ENCODE results near the gene GFOD1.
"Not testable (repeated sequence)": the region's sequence is repeated elsewhere in the genome, so short reads cannot be mapped to it uniquely, and the experiment has no call there.

GFOD1 gene

DNA sequence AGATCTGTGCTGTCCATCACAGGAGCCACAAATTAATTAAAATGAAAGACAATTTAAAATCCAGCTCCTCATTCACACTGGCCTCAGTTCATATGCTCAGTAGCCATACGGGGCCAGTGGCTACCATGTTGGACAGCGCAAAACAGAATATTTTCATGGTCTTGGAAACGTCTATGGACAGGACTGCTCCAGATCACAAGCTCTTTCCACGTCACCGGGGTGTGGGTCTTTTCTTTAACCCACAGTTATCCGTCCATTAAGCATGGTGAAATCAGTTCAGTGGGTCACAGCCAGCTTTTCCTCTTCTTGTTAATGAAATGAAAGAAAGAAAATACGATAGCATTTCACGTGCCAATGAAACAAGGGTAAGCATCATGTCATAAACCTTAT, 24.1 kb downstream of the GFOD1 start:
- DNase-seq, result no peak

DNA sequence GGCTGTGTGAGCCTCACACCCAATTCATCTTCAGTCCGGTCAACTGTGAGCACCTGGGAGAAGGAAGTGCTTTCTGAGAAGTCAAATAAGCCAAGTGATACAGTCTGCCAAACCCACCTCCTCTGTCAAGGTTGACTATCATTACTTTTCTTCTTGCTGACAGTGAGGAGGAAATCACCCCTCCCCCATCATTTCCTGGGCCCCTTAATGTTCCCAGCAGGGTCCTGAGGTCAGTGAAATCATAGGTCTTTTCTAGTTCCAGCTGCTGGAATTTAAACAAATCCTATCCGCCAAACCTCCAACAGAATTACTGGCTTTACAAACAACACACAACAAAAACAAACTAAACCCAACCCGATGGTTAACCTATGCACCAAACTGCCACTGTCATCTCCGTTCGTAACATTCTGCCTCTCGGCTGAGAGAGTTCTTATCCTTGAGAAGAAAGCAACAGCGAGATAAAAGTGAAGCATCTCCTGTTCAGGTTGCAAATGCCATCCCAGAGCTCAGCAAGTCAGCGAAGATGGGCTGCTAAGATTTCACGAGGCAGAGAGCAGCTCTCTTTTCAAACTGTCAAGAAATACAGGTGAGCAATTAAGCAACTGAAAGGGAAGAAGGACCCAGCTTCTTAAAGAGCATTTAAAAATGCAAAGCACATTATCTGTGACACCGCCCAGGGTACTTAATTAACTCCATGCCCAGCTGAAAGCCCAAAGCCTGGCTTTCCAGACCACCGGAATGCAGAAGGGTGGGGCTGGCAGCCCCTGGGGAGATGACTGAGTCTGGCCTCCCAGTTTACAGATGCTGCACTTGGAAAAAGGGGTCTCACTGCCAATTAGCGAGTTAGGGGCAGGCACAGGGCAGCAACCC, 24.7 kb downstream of the GFOD1 start:
- DNase-seq, result no peak

DNA sequence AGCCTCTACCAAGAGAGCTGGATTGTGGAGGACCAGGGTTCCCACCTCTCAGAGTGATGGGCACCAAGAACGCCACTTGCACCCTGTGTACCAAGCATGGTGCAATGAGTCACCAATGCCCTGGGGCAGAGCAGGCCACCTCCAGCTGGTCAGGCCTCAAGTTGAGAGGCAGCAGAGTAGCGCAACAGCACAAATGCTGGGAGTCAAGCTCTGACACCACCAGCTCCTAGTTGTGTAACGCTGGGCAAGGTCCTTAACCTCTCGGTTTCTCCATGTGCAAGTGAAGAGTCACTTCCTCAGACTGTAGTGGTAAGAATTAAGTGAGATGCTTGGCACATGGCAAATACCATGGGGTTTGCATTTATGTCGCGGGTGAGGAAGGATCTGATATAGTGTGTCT, 25.6 kb downstream of the GFOD1 start:
- DNase-seq, result no peak

DNA sequence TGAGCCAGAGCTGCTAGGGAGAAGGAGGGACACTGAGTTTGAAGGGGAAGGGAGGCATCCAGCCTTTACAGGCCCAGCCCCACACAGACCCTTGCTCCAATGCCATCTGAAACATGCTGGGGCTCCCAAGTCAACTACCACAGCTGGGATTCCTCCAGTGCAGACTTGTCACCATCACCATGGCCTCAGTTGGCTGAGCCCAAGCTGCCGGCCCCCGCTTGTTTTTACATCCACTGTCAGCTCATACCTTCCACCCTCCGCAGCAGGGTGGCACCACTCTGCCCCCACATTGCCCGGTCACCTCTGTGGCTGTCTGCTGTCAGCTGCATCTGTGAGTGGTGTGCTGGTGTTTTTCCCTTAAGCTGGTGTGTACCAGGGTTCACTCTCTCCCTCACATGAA, 26.1 kb downstream of the GFOD1 start:
- DNase-seq, result no peak

DNA sequence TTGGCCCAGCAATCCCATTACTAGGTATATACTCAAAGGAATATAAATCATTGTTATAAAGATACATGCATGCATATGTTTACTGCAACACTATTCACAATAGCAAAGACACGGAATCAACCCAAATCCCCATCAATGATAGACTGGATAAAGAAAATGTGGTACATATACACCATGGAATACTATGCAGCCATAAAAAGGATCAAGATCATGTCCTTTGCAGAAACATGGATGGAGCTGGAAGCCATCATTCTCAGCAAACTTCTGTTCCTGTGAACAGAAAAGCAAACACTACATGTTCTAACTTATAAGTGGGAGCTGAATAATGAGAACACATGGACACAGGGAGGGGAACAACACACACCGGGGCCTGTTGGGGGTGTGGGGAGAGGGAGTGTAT, 27.1 kb downstream of the GFOD1 start:
- not testable (repeated sequence) for DNase-seq

DNA sequence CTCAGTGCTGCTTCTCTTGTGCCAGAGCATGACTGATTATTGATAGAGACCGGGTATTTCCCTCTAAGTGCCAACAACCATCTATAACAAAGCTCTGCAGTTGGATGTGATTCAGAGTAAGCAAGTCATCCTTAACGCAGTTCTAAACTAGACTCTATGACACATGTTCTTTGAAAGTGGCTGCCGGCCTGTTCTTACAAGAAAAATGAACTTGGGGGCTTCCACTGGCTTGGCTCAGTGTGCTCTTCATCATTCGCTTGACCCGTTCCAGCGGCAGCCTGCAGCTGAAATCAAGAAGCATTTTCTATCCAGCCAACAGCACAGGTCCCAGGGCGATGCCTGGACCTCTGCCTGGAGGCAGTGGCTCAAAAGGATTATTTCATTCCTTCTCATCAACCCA, 29.8 kb downstream of the GFOD1 start:
- no peak for DNase-seq

DNA sequence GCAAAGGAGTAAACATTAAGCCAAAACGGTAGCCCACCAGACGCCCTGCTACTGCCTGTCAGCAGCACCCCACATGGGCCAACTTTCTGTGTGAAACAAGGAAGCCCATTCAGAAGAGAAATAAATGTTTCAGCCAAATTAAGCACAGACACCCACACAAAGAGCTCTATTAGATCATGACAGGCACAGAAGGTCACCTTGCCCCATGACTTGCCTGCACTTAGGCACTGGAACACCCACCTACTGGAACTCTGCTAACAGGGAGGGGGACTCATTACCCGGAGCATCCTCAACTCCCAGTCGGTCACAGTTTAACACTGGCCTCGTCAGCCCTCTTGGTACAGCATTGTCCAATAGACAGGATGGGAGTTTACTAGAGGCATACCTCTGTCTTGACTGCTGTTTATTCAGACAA, 31.8 kb downstream of the GFOD1 start:
- DNase-seq, result no peak

DNA sequence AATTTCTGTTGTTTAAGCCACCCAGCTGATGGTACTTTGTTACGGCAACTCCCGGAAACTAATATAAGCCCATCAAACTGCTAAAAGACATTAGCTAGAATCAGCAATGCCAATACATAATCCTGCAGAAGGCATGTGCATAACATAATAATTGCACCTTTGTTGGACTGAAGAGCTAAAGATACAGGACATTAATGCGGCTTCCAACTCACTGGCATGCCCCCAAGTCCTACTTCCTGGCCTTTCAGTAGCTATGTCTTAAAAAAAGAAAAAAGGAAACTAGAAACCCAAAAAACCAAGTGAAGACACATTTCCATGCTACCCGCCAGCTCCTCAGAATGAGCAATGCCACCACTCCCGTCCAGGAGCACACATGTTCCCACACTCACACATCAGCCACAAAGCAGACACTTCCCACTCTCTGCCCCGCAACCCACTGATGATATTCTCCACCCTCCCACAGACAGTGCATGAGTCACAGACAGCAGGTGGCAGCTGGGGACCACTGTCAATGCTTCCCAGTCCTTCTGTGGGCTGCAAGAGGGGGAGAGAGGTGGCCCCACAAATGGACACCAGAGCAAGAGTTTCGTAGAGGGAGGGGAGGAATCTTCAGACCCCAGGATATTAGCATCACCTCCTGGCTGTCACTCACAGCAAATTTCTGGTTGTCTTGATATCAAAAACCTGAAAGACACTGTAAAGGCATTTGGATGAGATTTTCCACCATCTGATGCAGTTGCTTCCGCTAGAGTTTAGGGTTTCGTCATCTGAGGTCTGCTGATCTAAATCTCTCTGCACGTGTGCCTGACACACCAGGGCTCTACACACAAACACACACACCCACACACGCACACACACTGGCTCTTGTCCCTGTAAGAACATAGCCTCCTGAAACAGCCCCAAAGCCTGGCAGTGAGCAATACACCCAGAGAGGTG, 32.8 kb downstream of the GFOD1 start:
- DNase-seq, result no peak

DNA sequence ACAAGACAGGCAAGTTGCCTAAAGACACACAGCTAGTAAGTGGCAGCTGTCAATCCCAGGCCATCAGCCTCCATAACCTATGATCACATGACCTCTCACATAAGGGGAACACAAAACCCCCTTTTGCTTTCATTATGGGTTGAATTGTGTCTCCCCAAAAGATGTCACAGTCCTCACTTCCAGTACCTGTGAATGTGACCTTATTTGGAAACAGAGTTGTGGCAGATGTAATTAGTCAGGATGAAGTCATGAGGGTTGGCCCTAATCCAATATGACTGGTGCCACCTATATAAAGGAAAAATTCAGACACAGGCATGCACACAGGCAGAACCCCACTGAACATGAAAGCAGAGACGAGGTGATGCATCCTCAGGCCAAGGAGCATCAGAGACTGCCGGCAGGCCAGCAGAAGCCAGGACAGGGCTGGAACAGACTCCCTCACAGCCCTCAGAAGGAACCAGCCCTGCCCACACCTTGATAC, 33.6 kb downstream of the GFOD1 start:
- DNase-seq, result peak; percentile 31

DNA sequence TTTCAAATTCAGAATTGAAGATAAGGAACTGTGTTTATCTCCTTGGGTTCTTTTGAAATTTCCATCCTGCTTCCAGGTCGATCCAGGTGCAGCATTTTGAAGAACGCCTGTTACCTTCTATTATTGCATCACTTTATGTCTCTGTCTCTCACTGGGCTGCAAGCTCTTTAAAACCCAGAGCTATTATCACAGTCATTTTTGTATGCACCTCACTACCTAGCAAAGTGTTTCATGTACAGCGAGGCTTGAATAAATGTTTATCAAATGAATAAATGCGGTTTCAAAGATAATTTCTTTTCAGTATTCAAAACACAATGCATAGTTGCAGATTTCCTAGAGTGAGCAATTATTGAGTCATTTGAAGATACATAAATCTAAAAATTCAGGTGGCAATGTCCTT, 34.2 kb downstream of the GFOD1 start:
- DNase-seq, result no peak

DNA sequence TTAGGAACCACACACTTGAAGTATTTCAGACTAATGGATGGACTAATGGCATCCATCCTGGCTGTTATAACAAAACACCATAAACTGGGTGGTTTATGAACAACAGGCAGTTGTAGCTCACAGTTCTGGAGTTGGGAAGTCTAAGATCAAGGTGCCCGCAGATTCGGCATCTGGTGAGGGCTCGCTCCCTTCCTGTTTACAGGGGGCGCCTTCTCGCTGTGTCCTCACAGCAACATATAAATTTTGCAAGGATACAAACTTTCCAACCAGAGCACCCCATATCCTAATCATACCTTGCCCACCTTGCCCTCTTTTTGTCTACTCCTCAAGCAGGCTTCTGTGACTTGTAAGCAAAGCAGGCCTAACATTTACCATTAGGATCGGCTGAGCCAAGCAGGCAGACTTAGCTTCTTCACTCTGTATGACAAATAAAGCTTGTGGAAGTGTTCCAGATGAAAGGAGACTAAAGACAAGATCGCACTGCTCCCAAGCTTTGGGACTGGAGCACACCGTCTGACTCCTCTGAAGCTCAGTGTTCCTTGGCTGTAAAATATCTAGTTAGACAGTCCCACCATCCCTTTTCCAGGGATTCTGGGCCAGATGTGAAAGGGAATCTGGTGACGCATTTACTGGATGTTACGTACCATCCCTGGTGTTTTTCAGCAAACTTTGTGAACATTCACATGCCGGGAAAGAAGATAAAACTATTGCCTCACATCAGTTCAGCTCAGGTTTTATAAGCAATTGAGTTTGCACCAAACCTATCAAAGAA, 34.9 kb downstream of the GFOD1 start:
- no peak for DNase-seq

DNA sequence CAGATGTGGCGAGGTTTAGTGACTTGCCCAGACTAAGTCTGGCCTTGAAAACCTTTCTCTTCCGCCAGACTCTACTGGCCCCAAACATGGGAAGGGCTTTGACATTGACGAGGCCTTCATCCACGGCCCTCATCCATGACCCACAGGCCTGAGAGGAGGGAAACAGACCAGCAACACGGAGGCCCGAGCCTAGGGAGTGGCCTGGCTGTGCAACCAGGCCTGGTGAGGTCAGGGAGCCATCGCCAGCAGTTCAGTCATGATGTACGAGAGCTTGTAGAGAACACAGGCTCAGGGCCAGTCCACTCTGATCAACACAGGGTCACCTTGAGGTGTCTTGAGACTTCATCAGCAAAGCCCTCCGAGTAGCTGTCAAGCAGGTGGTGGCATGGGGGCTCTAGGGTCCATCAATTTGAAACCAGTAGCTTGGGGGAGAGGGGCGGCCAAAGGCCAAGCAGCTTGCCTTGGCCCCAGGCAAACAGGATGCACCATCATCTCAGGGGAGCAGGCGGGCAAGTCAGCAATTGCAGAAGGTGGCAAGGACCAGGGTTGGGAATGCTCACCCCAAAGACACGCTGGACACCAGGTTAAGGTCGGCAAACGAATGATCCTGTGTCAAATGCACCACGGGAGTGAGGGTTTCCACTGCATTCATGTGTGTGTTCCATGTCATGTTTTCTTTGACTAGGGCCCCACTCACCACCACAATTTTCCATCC, 36.1 kb downstream of the GFOD1 start:
- no peak for DNase-seq

DNA sequence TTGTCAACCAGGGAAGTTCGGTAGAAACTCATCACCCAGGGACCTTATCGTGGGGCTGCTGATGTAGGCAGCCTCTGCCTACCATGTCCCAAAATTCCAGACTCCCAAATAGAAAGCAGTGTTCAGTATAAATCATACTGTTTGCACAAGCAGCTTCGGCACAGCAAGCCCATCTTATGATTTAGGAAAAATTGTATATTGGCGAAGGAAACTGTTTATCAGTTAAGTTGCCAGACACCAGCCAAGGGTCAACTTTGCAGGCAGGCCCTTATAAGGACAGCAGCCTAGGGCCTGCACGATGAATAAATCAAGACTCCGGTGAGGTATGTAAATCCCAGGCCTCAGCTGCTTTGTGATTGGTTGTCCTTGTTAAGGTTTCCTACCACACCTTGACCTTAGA, 36.8 kb downstream of the GFOD1 start:
- DNase-seq, result no peak

DNA sequence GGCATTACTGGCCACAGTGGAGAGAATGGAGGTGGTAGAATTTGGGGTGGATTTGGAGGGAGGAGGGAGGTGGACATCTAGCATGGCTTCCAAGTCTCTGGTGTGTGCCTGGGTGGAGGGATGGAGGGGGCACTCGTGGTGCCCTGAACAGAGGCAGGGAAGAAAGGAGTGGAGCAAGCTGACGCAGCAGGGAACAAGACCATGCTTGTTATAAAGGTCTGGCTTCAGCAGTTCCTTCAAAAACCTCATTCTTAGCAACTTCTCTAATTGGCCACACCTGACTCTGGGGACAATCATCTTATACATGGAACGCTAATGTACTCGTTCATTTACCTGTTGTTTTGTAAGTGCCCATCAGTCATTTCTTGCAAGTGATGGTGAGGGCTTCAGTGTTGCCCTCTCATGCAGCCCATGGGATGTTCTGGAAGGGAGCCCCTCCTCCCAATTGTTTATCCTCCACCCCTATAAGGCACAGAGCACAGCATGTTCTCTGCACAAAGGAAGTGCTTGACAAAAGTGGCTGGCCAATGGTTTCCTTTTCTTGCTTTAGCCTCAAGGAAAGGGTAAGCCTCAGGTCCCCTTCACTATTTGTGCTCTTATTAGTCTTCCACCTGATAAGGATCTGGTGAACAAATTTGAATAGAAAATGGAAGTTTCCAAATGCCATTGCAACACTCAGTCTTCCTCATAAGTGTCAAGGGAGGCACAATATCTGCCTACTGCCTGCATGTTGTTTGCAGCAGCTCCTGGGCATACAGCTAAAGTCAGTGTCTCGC, 39.3 kb downstream of the GFOD1 start:
- no peak for DNase-seq

DNA sequence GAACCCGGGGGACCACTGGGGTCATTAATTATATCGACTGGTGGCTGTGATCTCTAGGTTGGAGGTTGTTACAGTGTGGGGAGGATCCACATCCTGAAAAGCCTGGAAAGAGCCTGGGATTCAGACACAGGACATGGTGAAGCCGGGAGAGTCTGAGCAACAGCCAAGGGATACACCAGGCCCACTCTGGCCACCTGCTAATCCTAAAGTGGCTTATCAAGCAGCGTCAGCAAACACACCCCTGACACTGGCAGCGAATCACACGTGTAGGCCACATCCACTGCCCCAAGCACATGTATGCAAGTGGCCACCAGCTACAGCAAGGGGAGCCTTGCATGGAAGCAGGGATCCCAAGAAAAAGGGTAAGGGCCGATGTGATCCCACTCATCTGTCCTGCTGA, 41.0 kb downstream of the GFOD1 start:
- DNase-seq, result no peak

DNA sequence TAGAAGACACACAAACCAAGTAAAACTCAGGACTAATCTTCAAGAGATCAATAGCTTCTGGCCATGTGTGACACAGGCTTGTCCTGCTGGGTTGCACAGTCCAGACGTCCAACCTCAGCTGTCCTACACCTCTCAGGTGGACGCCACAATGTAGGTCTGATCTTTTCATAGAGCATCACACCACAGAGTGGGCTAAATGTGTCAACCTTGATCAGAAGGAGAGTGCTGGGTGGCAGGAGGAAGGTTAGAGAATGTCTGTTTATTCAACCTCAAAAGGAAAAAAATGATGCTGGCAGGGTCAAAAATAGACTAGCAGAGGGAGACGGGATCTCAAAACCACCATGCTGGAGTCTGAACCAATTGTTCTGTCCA, 41.7 kb downstream of the GFOD1 start:
- no peak for DNase-seq

DNA sequence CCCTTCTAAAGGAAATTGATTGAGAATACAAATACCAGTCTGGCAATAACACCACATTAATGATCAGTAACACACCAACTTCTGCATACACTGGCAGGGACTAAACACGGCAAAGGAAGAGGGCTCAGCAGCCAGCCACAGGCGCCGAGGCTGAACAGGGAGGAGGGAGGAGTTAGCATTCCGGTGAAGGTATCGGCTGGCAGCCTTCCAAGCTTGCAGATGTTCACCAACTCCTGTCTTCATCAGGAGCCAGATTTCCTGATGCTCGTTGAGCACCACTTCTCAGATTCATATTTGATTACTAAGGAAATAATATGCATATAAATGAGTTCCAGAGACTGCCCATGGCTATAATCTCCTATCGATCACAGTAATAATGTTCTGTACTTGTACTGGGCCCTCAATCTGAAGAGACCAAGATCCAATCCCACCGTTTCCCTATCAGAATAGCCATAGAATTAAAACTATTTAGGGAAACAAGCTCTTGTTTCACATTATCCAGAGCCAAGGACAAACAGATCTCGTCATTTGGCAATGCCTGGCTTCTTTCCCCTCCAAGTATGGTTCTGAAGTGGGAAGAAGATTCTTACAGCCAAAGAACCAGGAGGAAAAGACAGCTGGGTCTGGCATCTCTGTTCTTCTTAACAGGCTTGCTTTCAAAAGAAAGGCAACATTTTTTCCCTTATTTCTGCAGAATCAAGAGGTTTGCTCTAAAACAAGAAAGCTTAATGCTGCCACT, 42.2 kb downstream of the GFOD1 start:
- DNase-seq, result peak; percentile 16

DNA sequence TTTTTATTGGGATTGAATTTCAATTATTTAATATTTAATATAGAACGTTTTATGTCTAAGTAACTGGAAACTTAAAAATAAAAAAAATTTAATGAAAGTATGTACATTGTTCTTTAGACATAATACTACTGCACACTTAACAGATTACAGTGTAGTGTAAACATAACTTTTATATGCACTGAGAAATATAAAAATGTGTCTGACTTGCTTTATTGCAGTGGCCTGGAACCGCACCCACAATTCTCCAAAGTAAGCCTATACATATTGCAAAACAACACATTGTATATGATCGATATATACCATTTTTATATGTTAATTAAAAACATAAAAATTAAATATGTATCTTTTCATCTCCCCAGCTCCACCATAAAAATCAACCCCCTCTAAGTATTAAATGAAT, 42.8 kb downstream of the GFOD1 start:
- DNase-seq, result no peak

DNA sequence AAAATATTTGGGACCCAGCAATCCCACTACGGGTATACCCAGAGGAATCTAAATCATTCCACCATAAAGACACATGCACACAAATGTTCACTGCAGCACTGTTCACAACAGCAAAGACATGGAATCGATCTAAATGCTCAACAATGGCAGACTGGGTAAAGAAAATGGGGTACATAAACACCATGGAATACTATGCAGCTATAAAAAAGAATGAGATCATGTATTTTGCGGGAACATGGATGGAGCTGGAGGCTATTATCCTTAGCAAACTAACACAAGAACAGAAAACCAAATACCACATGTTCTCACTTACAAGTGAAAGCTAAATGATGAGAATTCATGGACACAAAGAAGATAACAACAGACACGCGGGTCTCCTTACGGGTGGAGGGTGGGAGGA, 43.4 kb downstream of the GFOD1 start:
- not testable (repeated sequence) for DNase-seq

DNA sequence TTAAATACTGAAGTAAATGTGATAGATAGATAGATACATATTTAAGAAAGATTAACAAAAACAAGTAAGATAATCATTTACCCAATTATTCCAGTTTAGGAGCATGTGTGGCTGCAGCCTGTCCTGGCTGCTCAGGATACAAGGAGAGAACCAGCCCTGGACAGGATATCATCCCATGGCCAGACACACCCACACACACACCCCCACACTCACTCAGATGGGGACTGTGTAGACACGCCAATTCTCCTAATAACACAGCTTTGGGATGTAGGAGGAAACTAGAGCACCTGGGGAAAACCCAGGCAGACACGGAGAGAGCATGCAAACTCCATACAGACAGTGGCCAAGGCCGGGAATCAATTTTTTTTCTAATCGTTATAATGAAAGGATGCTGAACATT, 45.6 kb downstream of the GFOD1 start:
- no peak for DNase-seq

DNA sequence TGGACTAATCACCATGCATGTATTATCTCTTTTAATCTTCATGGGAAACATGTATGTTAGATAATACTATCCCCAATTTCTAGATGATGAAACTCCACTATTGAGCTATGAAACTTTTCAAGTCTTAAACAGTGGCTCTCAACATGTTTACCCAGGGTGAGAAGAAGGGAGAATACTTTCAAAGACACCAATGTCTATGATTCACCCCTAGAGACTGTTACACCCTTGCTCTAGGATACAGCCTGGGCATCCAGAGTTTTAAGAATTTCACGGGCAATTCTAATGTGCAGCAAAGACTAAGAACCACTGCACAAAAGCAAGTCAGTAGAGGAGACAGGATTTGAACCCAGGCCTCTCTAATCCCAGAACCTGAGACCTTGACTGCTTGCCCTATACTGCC, 47.8 kb downstream of the GFOD1 start:
- DNase-seq, result no peak

Data from NCI-H1436 treated with DMSO at 0.1 percent for 48 hours (cell line).